GM23248 (cell line): ENCODE results near the gene SPATA19. TPM values are rescaled to one million over a fixed set of nuclear protein-coding genes. Genes with fewer than 3 reads are reported as not detected.

Experiments used
- DNase-seq: peaks from one replicate; pipeline ENCODE4 v3.0.0-alpha.2; 2015
- H2AFZ ChIP-seq: fragments of 200-600 bp; sonication (generic); 2 replicates; pipeline ENCODE4 v1.6.1; 2016; ENCODE audit warnings: antibody characterized with exemption
- H3F3A ChIP-seq: fragments of 200-600 bp; sonication (generic); 2 replicates; pipeline ENCODE4 v1.6.1; 2016; ENCODE audit warnings: mild to moderate bottlenecking, antibody characterized with exemption, mixed run types; ENCODE audit not compliant: insufficient read depth
- H3K27ac ChIP-seq: fragments of 200-600 bp; sonication (generic); 2 replicates; pipeline ENCODE4 v1.5.1; 2016; ENCODE audit warnings: mild to moderate bottlenecking
- H3K27me3 ChIP-seq: fragments of 200-600 bp; sonication (generic); replicated peaks from 2 replicates; pipeline ENCODE4 v1.6.1; 2016; ENCODE audit warnings: mild to moderate bottlenecking; ENCODE audit not compliant: insufficient read depth
- H3K36me3 ChIP-seq: fragments of 200-600 bp; sonication (generic); 2 replicates; pipeline ENCODE4 v1.6.1; 2016; ENCODE audit warnings: low read depth, mild to moderate bottlenecking
- H3K4me1 ChIP-seq: fragments of 200-600 bp; sonication (generic); 2 replicates; pipeline ENCODE4 v1.6.1; 2016; ENCODE audit warnings: mild to moderate bottlenecking; ENCODE audit not compliant: insufficient read depth
- H3K4me2 ChIP-seq: fragments of 200-600 bp; sonication (generic); one replicate; pipeline ENCODE4 v1.6.1; 2016; ENCODE audit warnings: mild to moderate bottlenecking; ENCODE audit not compliant: unreplicated experiment
- H3K4me3 ChIP-seq: fragments of 200-600 bp; sonication (generic); 2 replicates; pipeline ENCODE4 v1.5.1; 2016; ENCODE audit warnings: mild to moderate bottlenecking
- H3K79me2 ChIP-seq: fragments of 200-600 bp; sonication (generic); 2 replicates; pipeline ENCODE4 v1.6.1; 2016; ENCODE audit warnings: mild to moderate bottlenecking; ENCODE audit not compliant: insufficient read depth
- H3K9ac ChIP-seq: fragments of 200-600 bp; sonication (generic); 2 replicates; pipeline ENCODE4 v1.6.1; 2016; ENCODE audit warnings: mild to moderate bottlenecking
- H3K9me2 ChIP-seq: fragments of 200-600 bp; sonication (generic); 2 replicates; pipeline ENCODE4 v1.6.1; 2016; ENCODE audit warnings: mixed run types, mild to moderate bottlenecking, moderate library complexity; ENCODE audit not compliant: insufficient read depth
- H3K9me3 ChIP-seq: fragments of 200-600 bp; sonication (generic); one replicate; pipeline ENCODE4 v1.6.1; 2017; ENCODE audit warnings: low read depth
- H4K20me1 ChIP-seq: fragments of 200-600 bp; sonication (generic); 2 replicates; pipeline ENCODE4 v1.6.0; 2016; ENCODE audit not compliant: insufficient read depth
- EZH2 ChIP-seq: fragments of 200-600 bp; sonication (generic); IDR thresholded peaks from 2 replicates; pipeline ENCODE4 v1.6.1; 2018; ENCODE audit warnings: antibody characterized with exemption, mild to moderate bottlenecking; ENCODE audit not compliant: insufficient read depth, poor library complexity, severe bottlenecking
- EZH2phosphoT487 ChIP-seq: fragments of 200-600 bp; sonication (generic); IDR thresholded peaks from 2 replicates; pipeline ENCODE4 v1.6.1; 2018; ENCODE audit warnings: antibody characterized with exemption, moderate library complexity, mild to moderate bottlenecking, low read depth; ENCODE audit not compliant: insufficient read depth
- WGBS, 2 experiments: methylation state at CpG; one replicate each; pipeline ENCODE4 v1.1.6; 2015 to 2017; ENCODE audit warnings: low lambda C conversion rate in 2 of 2, low coverage in 1 of 2; ENCODE audit errors: missing lambda C conversion rate in 2 of 2; 5-methylcytosine and 5-hydroxymethylcytosine counted together
- in situ Hi-C: fragments of 300-500 bp; cut with MboI; formaldehyde crosslinking; loops from 2 replicates; pipeline ENCODE4 v1.15.0; 2020
- polyA plus RNA-seq: library from polyadenylated mRNA; unstranded; fragments of >200 nt; fragmentation: Nextera tagmentation; extraction: Ambion mirVana; gene quantifications from 2 replicates; pipeline ENCODE4 v1.2.1, GENCODE V29; 2016
- total RNA-seq: library from RNA; depleted of rRNA; stranded (reverse); fragments of >200 nt; shearing (Covaris generic); gene quantifications from 2 replicates; pipeline ENCODE4 v1.2.3, GENCODE V29; 2014

Gene SPATA19
- total and polyA plus RNA-seq, 2 experiments from 2014 or later: not detected

DNA sequence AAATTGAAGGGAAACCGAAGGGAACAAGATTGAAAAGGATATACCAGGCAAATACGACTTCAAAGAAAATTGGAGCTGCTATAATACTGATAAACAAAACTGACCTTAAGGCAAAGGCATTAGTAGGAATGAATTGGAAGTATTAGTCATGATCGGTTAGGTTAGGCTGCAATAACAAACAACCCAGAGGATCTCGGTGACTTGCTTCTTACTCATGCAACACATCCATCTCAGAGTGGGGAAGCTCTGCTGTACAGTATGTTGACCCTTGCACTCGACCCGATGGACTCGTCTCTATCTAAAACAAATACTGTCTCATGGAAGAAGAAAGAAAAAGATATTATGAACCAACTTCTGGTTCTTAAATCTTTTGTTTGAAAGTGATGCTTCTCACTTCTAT is 42.3 kb downstream of the SPATA19 start:
- H3K36me3 ChIP-seq: no peaks in the 10 kb centered on the region
- H3K9me3 ChIP-seq: no peaks in the 10 kb centered on the region
- in situ Hi-C loops: no loop called here

DNA sequence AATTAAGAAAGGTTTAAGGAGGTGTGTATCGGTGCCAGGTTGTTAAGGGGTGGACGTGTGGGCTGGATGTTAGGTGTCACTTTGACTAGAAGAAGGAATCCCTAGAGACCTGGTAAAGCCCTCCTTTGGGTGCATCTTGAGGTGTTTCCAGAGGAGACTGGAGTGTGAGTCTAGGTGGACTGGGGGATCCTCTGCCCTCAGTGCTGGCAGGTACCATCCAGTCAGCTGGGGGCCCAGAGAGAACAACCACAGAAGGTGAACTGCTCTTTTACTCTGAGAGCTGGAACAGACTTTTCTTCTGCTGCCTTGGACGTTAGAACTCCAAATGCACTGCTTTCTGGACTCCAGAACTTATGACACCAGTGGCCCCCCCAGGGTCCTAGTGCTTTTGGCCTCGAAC is 44.0 kb downstream of the SPATA19 start:
- H2AFZ ChIP-seq: no peak overlapping the region
- no peak overlapping the region for H3K4me3 ChIP-seq
- no peaks in the 10 kb centered on the region for H3K36me3 ChIP-seq
- H3K79me2 ChIP-seq: no peaks in the 10 kb centered on the region
- H3K27me3 ChIP-seq: no peaks in the 10 kb centered on the region
- no peaks in the 10 kb centered on the region for H4K20me1 ChIP-seq
- H3K27ac ChIP-seq: no peak overlapping the region
- no peaks in the 10 kb centered on the region for H3K9me2 ChIP-seq
- WGBS, 2 experiments: 21 to 29% methylated on average over 4 of the region's 4 CpGs
- in situ Hi-C loops: no loop called here
- no peak overlapping the region for H3K4me2 ChIP-seq
- H3K4me1 ChIP-seq: no peaks in the 10 kb centered on the region
- DNase-seq: no peak
- no peaks in the 10 kb centered on the region for H3F3A ChIP-seq
- H3K9ac ChIP-seq: no peak overlapping the region
- TF ChIP-seq EZH2phosphoT487 (no peak), EZH2 (no peak)
- no peaks in the 10 kb centered on the region for H3K9me3 ChIP-seq

More for the DNA sequence above, 42.3 kb downstream of the SPATA19 start:
- DNase-seq: no peak
- TF ChIP-seq EZH2: no peak
- no peak for TF ChIP-seq EZH2phosphoT487
- H3K79me2 ChIP-seq: no peaks in the 10 kb centered on the region
- H3K4me3 ChIP-seq: no peak overlapping the region
- H3K9me2 ChIP-seq: no peaks in the 10 kb centered on the region
- no peak overlapping the region for H2AFZ ChIP-seq
- no peaks in the 10 kb centered on the region for H3F3A ChIP-seq
- H4K20me1 ChIP-seq: no peaks in the 10 kb centered on the region
- no peak overlapping the region for H3K4me2 ChIP-seq
- H3K9ac ChIP-seq: no peak overlapping the region
- no peak overlapping the region for H3K27ac ChIP-seq
- WGBS, 2 experiments: 30% methylated on average over 7 of the region's 7 CpGs
- H3K4me1 ChIP-seq: no peaks in the 10 kb centered on the region
- no peaks in the 10 kb centered on the region for H3K27me3 ChIP-seq

GRCh38 chr11:133800666-133801065 is 44.6 kb downstream of the SPATA19 start:
- no peaks in the 10 kb centered on the region for H3K27me3 ChIP-seq
- DNase-seq: no peak
- no peak overlapping the region for H3K4me2 ChIP-seq
- H2AFZ ChIP-seq: no peak overlapping the region
- H3K9me3 ChIP-seq: no peaks in the 10 kb centered on the region
- H3F3A ChIP-seq: no peaks in the 10 kb centered on the region
- no peaks in the 10 kb centered on the region for H3K4me1 ChIP-seq
- no peaks in the 10 kb centered on the region for H3K36me3 ChIP-seq
- TF ChIP-seq EZH2phosphoT487: no peak
- no peak for TF ChIP-seq EZH2
- no peak overlapping the region for H3K9ac ChIP-seq
- in situ Hi-C loops: no loop called here
- no peaks in the 10 kb centered on the region for H4K20me1 ChIP-seq
- no peaks in the 10 kb centered on the region for H3K9me2 ChIP-seq
- no peak overlapping the region for H3K4me3 ChIP-seq
- H3K27ac ChIP-seq: no peak overlapping the region
- WGBS, 2 experiments: 33 to 40% methylated on average over 8 of the region's 8 CpGs
- no peaks in the 10 kb centered on the region for H3K79me2 ChIP-seq

GRCh38 chr11:133797554-133797953 is 47.8 kb downstream of the SPATA19 start:
- in situ Hi-C loops: no loop called here

More at GRCh38 chr11:133797554-133797953, 47.8 kb downstream of the SPATA19 start:
- no peak overlapping the region for H3K9ac ChIP-seq
- no peak overlapping the region for H3K4me2 ChIP-seq
- no peak overlapping the region for H3K4me3 ChIP-seq
- no peak overlapping the region for H2AFZ ChIP-seq
- H4K20me1 ChIP-seq: no peaks in the 10 kb centered on the region
- no peak overlapping the region for H3K27ac ChIP-seq
- H3K79me2 ChIP-seq: no peaks in the 10 kb centered on the region
- no peak for TF ChIP-seq EZH2phosphoT487
- no peak for TF ChIP-seq EZH2
- WGBS, 2 experiments: 9 to 11% methylated on average over 6 of the region's 6 CpGs
- no peak for DNase-seq
- H3K9me2 ChIP-seq: no peaks in the 10 kb centered on the region
- H3K36me3 ChIP-seq: no peaks in the 10 kb centered on the region
- no peaks in the 10 kb centered on the region for H3K9me3 ChIP-seq
- H3K4me1 ChIP-seq: no peaks in the 10 kb centered on the region
- no peaks in the 10 kb centered on the region for H3F3A ChIP-seq
- H3K27me3 ChIP-seq: no peaks in the 10 kb centered on the region
